ENCODE results near the gene EYS.

DNA sequence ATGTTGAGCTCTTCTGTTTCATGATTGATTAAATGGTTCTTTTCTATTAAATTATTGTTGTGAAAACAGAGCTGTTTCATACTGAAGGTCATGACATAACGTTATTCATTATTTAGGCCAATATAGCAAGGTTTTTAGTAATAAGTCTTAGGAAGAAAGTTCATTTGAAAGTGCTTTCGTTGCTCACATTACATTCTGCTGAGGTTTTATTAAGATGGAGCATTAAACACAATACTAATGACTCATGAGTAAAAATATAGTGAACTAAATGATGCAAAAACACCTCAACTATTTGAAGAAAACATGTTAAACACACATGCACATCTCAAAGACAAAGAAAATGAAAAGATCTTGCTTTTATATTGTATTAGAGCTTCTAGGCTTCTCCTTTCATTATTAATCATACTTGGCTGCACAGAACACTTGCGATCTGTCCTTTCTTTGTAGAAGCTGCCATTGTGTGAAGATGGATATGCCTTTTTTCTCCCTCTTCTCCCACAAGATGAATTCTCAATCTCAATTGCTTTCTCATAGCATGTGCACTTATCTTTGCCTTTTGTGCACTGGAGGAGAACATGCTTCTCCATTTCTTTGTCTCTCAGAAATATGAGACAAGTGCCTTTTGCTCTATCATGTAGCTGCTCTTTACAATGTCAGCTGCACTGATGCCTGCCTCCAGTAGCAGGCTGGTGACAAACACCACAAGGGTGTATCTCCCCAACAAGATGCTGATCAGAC, 1759.1 kb downstream of the EYS start:
- TF ChIP-seq GABPA (IDR thresholded peaks at IDR 0.05; ENCODE audit: low read depth) (no peak), EP300 (IDR thresholded peaks at IDR 0.05; ENCODE audit: borderline replicate concordance in 1 of 2, low read depth in 1 of 2, low read length in 1 of 2) (no peak), RCOR1 (IDR thresholded peaks at IDR 0.05; ENCODE audit: low read length) (no peak), CHD2 (IDR thresholded peaks at IDR 0.05; ENCODE audit: low read length, partially characterized antibody) (no peak), FOXM1 (IDR thresholded peaks at IDR 0.05; ENCODE audit: low read depth) (no peak), POLR2AphosphoS5 (IDR thresholded peaks at IDR 0.05; ENCODE audit: low read depth, low read length) (no peak), SMC3 (IDR thresholded peaks at IDR 0.05; ENCODE audit: low read depth, low read length) (no peak), JUND (IDR thresholded peaks at IDR 0.05) (no peak), NRF1 (IDR thresholded peaks at IDR 0.05; ENCODE audit: low read depth, low read length) (no peak)
- TF ChIP-seq, protein P1, sequence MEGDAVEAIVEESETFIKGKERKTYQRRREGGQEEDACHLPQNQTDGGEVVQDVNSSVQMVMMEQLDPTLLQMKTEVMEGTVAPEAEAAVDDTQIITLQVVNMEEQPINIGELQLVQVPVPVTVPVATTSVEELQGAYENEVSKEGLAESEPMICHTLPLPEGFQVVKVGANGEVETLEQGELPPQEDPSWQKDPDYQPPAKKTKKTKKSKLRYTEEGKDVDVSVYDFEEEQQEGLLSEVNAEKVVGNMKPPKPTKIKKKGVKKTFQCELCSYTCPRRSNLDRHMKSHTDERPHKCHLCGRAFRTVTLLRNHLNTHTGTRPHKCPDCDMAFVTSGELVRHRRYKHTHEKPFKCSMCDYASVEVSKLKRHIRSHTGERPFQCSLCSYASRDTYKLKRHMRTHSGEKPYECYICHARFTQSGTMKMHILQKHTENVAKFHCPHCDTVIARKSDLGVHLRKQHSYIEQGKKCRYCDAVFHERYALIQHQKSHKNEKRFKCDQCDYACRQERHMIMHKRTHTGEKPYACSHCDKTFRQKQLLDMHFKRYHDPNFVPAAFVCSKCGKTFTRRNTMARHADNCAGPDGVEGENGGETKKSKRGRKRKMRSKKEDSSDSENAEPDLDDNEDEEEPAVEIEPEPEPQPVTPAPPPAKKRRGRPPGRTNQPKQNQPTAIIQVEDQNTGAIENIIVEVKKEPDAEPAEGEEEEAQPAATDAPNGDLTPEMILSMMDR (IDR thresholded peaks at IDR 0.05), result no peak
- TF ChIP-seq, protein P2, sequence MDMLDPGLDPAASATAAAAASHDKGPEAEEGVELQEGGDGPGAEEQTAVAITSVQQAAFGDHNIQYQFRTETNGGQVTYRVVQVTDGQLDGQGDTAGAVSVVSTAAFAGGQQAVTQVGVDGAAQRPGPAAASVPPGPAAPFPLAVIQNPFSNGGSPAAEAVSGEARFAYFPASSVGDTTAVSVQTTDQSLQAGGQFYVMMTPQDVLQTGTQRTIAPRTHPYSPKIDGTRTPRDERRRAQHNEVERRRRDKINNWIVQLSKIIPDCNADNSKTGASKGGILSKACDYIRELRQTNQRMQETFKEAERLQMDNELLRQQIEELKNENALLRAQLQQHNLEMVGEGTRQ (IDR thresholded peaks at IDR 0.05; ENCODE audit: borderline replicate concordance, low read depth, low read length), result no peak
- TF ChIP-seq, protein P3, sequence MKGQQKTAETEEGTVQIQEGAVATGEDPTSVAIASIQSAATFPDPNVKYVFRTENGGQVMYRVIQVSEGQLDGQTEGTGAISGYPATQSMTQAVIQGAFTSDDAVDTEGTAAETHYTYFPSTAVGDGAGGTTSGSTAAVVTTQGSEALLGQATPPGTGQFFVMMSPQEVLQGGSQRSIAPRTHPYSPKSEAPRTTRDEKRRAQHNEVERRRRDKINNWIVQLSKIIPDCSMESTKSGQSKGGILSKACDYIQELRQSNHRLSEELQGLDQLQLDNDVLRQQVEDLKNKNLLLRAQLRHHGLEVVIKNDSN (IDR thresholded peaks at IDR 0.05; ENCODE audit: borderline replicate concordance, low read depth), result no peak
- TF ChIP-seq, protein P4, sequence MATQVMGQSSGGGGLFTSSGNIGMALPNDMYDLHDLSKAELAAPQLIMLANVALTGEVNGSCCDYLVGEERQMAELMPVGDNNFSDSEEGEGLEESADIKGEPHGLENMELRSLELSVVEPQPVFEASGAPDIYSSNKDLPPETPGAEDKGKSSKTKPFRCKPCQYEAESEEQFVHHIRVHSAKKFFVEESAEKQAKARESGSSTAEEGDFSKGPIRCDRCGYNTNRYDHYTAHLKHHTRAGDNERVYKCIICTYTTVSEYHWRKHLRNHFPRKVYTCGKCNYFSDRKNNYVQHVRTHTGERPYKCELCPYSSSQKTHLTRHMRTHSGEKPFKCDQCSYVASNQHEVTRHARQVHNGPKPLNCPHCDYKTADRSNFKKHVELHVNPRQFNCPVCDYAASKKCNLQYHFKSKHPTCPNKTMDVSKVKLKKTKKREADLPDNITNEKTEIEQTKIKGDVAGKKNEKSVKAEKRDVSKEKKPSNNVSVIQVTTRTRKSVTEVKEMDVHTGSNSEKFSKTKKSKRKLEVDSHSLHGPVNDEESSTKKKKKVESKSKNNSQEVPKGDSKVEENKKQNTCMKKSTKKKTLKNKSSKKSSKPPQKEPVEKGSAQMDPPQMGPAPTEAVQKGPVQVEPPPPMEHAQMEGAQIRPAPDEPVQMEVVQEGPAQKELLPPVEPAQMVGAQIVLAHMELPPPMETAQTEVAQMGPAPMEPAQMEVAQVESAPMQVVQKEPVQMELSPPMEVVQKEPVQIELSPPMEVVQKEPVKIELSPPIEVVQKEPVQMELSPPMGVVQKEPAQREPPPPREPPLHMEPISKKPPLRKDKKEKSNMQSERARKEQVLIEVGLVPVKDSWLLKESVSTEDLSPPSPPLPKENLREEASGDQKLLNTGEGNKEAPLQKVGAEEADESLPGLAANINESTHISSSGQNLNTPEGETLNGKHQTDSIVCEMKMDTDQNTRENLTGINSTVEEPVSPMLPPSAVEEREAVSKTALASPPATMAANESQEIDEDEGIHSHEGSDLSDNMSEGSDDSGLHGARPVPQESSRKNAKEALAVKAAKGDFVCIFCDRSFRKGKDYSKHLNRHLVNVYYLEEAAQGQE (IDR thresholded peaks at IDR 0.05; ENCODE audit: low read depth, low read length), result no peak

Data from SK-N-SH (cell line).